Chondrocyte (in vitro differentiated cells): ENCODE measurements around the gene CDS1. TPM values are rescaled to one million over a fixed set of nuclear protein-coding genes. Genes with fewer than 3 reads are reported as not detected.

Experiments used
- DNase-seq: peaks from one replicate; pipeline ENCODE4 v3.0.0; 2021; ENCODE audit warnings: mixed read lengths, low spot score
- H3K27ac Mint-ChIP-seq: one replicate; pipeline ENCODE4 v1.8.0; 2021; ENCODE audit warnings: mild to moderate bottlenecking, moderate library complexity, mixed read lengths; ENCODE audit not compliant: unreplicated experiment
- H3K27me3 Mint-ChIP-seq: 2 replicates; pipeline ENCODE4 v1.8.0; 2021; ENCODE audit warnings: low read depth, mixed read lengths
- H3K36me3 Mint-ChIP-seq: 2 replicates; pipeline ENCODE4 v1.8.0; 2021; ENCODE audit warnings: low read depth, mixed read lengths
- H3K4me1 Mint-ChIP-seq: 2 replicates; pipeline ENCODE4 v1.8.0; 2021; ENCODE audit warnings: low read depth, mild to moderate bottlenecking, mixed read lengths
- H3K4me3 Mint-ChIP-seq: one replicate; pipeline ENCODE4 v1.8.0; 2021; ENCODE audit warnings: mild to moderate bottlenecking, moderate library complexity, mixed read lengths; ENCODE audit not compliant: unreplicated experiment
- H3K9me3 Mint-ChIP-seq: 2 replicates; pipeline ENCODE4 v1.8.0; 2021; ENCODE audit warnings: low read depth, mixed read lengths
- total RNA-seq: library from RNA; stranded (reverse); gene quantifications from 3 replicates; pipeline ENCODE4 v1.2.1, GENCODE V29; 2021
- TF ChIP-seq, protein P1 (sequence below): fragments of 200-600 bp; sonication (generic); IDR thresholded peaks from 2 replicates; pipeline ENCODE4 v1.5.0; 2021; ENCODE audit warnings: antibody characterized with exemption, mild to moderate bottlenecking, moderate library complexity

The CDS1 gene
- total RNA-seq, 1 donor from 2014 or later = 0.30 TPM

GRCh38 chr4:84611531-84611930, 28.6 kb downstream of the CDS1 start:
- Mint-ChIP-seq H3K4me1 (no peaks in the 10 kb centered on the region), H3K27ac (no peak overlapping the region), H3K4me3 (no peak overlapping the region), H3K9me3 (no peaks in the 10 kb centered on the region), H3K27me3 (peaks cover 16% of the 10 kb centered on the region), H3K36me3 (no peaks in the 10 kb centered on the region)
- DNase-seq = no peak
- TF ChIP-seq, protein P1, sequence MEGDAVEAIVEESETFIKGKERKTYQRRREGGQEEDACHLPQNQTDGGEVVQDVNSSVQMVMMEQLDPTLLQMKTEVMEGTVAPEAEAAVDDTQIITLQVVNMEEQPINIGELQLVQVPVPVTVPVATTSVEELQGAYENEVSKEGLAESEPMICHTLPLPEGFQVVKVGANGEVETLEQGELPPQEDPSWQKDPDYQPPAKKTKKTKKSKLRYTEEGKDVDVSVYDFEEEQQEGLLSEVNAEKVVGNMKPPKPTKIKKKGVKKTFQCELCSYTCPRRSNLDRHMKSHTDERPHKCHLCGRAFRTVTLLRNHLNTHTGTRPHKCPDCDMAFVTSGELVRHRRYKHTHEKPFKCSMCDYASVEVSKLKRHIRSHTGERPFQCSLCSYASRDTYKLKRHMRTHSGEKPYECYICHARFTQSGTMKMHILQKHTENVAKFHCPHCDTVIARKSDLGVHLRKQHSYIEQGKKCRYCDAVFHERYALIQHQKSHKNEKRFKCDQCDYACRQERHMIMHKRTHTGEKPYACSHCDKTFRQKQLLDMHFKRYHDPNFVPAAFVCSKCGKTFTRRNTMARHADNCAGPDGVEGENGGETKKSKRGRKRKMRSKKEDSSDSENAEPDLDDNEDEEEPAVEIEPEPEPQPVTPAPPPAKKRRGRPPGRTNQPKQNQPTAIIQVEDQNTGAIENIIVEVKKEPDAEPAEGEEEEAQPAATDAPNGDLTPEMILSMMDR = no peak

GRCh38 chr4:84614891-84615290, 32.0 kb downstream of the CDS1 start:
- H3K9me3 Mint-ChIP-seq = no peaks in the 10 kb centered on the region
- DNase-seq = no peak
- no peaks in the 10 kb centered on the region for H3K4me1 Mint-ChIP-seq
- H3K36me3 Mint-ChIP-seq = no peaks in the 10 kb centered on the region
- no peak overlapping the region for H3K4me3 Mint-ChIP-seq
- H3K27ac Mint-ChIP-seq = no peak overlapping the region
- TF ChIP-seq, protein P1 = no peak
- H3K27me3 Mint-ChIP-seq = peaks cover 14% of the 10 kb centered on the region

- Mint-ChIP-seq H3K36me3 (no peaks in the 10 kb centered on the region), H3K27ac (no peak overlapping the region), H3K9me3 (no peaks in the 10 kb centered on the region), H3K4me3 (no peak overlapping the region), H3K4me1 (no peaks in the 10 kb centered on the region), H3K27me3 (peaks cover 11% of the 10 kb centered on the region)
- TF ChIP-seq, protein P1 = no peak
- DNase-seq = no peak
These were observed 32.4 kb downstream of the CDS1 start for GRCh38 chr4:84615355-84615754.

DNA sequence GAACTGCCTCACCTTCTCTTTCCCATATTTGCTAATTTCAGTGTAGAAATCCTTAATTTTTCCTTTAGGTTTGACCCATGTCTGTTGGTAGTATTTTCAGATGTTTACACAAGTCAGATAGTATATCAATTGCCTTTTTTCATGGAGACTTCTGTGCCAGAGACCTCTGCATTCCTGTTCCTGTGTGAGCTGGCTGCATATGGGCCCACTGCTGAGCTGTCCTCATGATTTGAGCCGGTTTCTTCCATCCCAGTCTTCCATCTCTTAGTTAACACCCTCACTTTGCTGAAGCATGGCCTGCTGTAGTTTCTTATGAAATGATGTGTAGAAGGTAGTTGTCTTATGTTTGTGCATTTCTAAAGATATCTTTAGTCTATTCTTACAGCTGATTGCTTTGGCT, 40.0 kb downstream of the CDS1 start:
- no peak overlapping the region for H3K27ac Mint-ChIP-seq
- DNase-seq = no peak
- no peaks in the 10 kb centered on the region for H3K36me3 Mint-ChIP-seq
- no peaks in the 10 kb centered on the region for H3K27me3 Mint-ChIP-seq
- H3K4me3 Mint-ChIP-seq = no peak overlapping the region
- peaks cover 3% of the 10 kb centered on the region for H3K4me1 Mint-ChIP-seq
- TF ChIP-seq, protein P1 = no peak
- no peaks in the 10 kb centered on the region for H3K9me3 Mint-ChIP-seq

DNA sequence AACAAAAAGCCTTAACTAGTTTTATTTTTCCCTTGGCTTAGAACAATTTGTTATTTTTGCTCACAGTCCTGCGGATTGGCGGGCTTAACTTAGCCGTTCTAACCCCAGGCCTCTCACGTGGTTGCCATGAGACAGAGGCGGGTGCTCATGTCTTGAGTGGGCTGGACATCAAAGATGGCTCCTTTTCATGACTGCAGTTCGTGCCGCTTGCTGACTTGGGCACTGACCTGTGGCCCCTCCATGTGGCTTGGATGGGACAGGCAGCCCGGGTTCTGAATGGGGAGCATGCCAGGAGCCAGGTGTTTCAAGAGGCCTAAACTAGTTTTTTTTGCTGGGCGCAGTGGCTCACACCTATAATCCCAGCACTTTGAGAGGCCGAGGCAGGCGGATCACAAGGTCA, 40.7 kb downstream of the CDS1 start:
- peaks cover 3% of the 10 kb centered on the region for H3K4me1 Mint-ChIP-seq
- H3K4me3 Mint-ChIP-seq = no peak overlapping the region
- no peaks in the 10 kb centered on the region for H3K9me3 Mint-ChIP-seq
- TF ChIP-seq, protein P1 = no peak
- H3K27me3 Mint-ChIP-seq = no peaks in the 10 kb centered on the region
- no peaks in the 10 kb centered on the region for H3K36me3 Mint-ChIP-seq
- no peak overlapping the region for H3K27ac Mint-ChIP-seq
- no peak for DNase-seq
